ENCODE results near the gene PAIP2.
"Not testable (repeated sequence)": the region's sequence is repeated elsewhere in the genome, so short reads cannot be mapped to it uniquely, and the experiment has no call there.

PAIP2 gene

DNA sequence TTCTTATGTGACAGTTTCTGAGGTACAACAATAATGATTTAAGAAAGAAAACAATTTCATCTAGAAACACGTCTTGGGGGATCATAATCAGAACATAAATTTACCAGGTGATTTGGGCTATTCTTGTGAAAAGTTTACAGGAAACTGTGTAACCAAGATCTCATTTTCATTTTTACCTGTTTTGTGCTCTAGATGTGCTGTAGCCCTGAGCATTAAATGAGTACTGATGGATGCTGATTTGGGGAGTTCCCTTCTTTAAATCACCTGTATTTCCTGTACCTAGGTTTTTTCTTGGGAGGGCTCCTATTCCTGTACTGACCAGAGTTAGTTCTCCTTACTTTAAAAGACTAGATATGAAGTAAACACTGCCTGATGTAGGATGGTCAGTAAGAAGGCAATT is 35.5 kb upstream of the PAIP2 start:
- no peak overlapping the region for H3K4me3 ChIP-seq (ENCODE audit: low read depth, low read length)
- TF ChIP-seq, protein P1, sequence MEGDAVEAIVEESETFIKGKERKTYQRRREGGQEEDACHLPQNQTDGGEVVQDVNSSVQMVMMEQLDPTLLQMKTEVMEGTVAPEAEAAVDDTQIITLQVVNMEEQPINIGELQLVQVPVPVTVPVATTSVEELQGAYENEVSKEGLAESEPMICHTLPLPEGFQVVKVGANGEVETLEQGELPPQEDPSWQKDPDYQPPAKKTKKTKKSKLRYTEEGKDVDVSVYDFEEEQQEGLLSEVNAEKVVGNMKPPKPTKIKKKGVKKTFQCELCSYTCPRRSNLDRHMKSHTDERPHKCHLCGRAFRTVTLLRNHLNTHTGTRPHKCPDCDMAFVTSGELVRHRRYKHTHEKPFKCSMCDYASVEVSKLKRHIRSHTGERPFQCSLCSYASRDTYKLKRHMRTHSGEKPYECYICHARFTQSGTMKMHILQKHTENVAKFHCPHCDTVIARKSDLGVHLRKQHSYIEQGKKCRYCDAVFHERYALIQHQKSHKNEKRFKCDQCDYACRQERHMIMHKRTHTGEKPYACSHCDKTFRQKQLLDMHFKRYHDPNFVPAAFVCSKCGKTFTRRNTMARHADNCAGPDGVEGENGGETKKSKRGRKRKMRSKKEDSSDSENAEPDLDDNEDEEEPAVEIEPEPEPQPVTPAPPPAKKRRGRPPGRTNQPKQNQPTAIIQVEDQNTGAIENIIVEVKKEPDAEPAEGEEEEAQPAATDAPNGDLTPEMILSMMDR (IDR thresholded peaks at IDR 0.05; ENCODE audit: insufficient read depth, low read depth, low read length, missing control alignments) = no peak
- no peak for DNase-seq (ENCODE audit: low read depth)

DNA sequence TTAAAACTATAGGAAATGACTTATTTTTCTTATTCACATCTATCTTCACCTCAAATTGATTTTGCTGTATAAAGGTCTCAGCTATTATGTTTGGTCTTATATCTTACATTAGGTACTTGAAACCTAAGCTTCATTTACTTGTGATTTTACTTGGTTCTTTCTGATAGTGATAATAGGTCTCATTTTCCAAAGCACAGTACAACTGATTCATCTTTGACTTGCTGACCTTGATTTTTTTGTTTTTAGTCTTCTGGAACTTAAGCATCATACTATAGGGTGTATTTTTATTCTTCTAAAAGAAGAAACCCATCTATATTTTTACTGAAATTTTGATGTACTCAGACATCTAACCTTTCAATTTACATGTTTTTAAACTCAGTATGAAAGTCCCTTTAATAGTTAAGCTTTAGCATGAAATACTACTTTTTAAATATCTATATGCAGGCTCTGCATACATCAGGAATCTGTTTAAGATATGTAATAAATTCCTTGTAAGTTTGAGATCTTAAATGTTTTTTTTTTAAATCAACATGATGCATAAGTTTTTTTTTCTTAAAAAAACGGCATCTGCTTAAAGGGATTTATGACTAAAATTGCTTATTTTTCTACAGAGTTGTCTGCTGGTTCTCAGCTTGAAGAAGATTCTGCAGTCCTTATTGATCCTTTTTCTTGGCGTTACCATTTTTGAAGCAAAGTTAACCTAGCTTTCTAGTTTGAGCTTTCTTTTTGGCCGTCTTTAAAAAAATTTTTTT is 34.9 kb upstream of the PAIP2 start:
- no peak overlapping the region for H3K4me3 ChIP-seq (ENCODE audit: low read depth, low read length)
- no peak for DNase-seq (ENCODE audit: low read depth)
- TF ChIP-seq, protein P1 (IDR thresholded peaks at IDR 0.05; ENCODE audit: insufficient read depth, low read depth, low read length, missing control alignments) = no peak

DNA sequence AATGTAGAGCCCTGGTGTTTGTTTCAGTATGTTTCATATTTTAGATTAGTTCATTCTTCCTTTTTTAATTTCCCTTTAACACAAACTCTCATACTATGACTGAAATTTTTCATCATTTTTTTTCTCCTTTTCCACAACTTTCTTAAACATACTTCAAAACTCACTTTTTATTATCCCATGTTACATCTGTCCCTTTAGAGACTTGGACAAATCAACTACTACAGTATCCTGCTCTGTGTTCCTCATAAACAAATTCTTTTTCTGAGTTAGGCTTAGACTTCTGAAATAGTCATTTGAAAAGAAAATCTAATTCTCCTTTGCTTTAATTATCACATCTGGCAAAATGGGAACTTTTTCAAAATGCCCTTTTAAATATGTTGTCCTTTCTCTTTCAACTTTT is 32.9 kb upstream of the PAIP2 start:
- H3K4me3 ChIP-seq (ENCODE audit: low read depth, low read length) = no peak overlapping the region
- TF ChIP-seq, protein P1 (IDR thresholded peaks at IDR 0.05; ENCODE audit: insufficient read depth, low read depth, low read length, missing control alignments) = no peak
- no peak for DNase-seq (ENCODE audit: low read depth)

DNA sequence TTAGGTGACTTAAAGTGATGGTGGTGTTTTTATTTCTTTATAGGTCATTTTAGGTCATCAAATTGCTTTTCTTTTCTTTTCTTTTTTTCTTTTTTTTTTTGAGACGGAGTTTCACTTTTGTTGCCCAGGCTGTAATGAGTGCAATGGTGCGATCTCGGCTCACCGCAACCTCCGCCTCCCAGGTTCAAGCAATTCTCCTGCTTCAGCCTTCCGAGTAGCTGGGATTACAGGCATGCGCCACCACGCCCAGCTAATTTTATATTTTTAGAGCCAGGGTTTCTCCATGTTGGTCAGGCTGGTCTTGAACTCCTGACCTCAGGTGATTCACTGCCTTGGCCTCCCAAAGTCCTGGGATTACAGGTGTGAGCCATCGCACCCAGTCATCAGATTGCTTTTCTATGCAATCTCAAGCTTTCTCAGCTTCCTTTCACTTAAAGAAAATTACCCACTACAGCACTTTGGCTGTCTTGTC is 30.9 kb upstream of the PAIP2 start:
- not testable (repeated sequence) for H3K4me3 ChIP-seq (ENCODE audit: low read depth, low read length); DNase-seq (ENCODE audit: low read depth)

DNA sequence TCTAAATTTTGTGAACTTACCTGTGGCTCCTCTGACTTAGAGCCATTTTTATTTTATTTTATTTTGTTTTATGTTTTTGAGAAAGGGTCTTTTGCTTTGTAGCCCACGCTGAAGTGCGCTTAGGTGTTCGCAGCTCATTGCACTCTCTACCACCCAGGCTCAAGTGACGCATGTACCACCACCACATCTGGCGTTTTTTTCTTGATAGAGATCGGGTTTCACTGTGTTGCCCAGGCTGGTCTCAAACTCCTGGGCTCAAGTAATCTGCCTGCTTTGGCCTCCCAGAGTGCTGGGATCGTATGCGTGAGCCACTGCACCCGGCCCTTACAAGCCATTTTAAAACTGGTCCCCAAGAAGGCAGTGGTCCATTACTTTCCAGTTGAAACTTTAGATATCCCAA is 29.6 kb upstream of the PAIP2 start:
- H3K4me3 ChIP-seq (ENCODE audit: low read depth, low read length) = no peak overlapping the region
- DNase-seq (ENCODE audit: low read depth) = no peak

DNA sequence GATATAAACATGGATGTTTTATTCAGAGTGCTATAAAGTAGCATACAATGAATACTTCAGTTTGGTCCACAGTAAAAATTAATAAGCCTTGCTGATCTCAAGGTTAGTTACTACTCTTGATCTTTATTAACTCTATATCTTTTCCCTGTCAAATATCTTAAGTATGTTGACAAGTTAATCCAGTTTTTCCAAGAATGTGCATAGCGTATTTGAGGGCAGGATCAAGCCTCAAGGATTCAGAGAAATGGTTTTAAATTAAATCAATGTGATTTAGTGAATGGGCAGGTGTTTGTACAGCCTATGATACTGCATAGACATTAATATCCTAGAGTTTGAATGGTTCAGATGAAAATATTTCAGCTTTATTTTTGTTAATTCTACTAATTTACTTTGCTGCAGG is 27.4 kb upstream of the PAIP2 start:
- no peak overlapping the region for H3K4me3 ChIP-seq (ENCODE audit: low read depth, low read length)
- TF ChIP-seq, protein P1 (IDR thresholded peaks at IDR 0.05; ENCODE audit: insufficient read depth, low read depth, low read length, missing control alignments) = no peak
- DNase-seq (ENCODE audit: low read depth) = no peak

More for the DNA sequence above, 29.6 kb upstream of the PAIP2 start:
- TF ChIP-seq, protein P1 (IDR thresholded peaks at IDR 0.05; ENCODE audit: insufficient read depth, low read depth, low read length, missing control alignments) = no peak

DNA sequence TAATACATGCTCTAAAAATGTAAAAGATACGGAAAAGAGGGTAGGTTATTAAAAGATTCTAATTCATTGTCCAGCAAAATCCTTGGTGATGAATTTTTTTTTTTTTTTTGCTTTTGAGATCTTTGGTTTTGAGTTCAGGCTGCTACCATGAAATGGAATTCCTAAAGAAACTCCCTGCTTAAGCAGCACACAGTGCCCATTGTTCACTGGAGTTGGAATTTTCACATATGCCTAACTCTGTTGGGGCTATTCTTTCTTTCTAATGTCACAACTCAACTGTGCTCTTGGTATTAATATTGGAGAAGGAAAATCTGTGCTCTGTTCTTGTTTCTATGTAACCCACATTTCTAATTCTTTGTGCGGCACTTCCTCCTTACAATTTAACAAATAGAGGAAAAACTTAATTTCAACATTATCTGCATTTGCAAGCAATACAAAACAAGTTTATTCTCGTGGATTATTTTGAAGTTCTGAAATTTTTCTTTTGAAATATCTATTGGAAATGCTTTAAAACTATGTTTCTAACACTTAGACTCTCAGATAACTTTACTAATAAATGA is 26.5 kb upstream of the PAIP2 start:
- no peak for DNase-seq (ENCODE audit: low read depth)
- no peak overlapping the region for H3K4me3 ChIP-seq (ENCODE audit: low read depth, low read length)
- TF ChIP-seq, protein P1 (IDR thresholded peaks at IDR 0.05; ENCODE audit: insufficient read depth, low read depth, low read length, missing control alignments) = no peak
